Activated CD8-positive, alpha-beta T cell treated with anti-CD3 and anti-CD28 coated beads for 36 hours (primary cell): Measurements from ENCODE around the gene PRXL2A. TPM values are rescaled to one million over a fixed set of nuclear protein-coding genes. Genes with fewer than 3 reads are reported as not detected.

Source experiments
- ATAC-seq: fragments of 200-7000 bp; cut with Tn5 transposase; one replicate; pipeline ENCODE4 v1.10.0; 2021; ENCODE audit warnings: mild to moderate bottlenecking, moderate library complexity
- CTCF ChIA-PET: fragments of 350-600 bp; sonication (Branson Sonifier 250); formaldehyde crosslinking; loops from one replicate; lab custom pipeline; 2021; ENCODE audit warnings: antibody characterized with exemption; lab: Charles Lee
- POLR2A ChIA-PET: fragments of 350-600 bp; sonication (Branson Sonifier 250); formaldehyde crosslinking; loops from one replicate; lab custom pipeline; 2021; ENCODE audit warnings: antibody characterized with exemption; lab: Charles Lee
- DNase-seq: peaks from one replicate; pipeline ENCODE4 v3.0.0-alpha.2; 2020
- H3K27ac Mint-ChIP-seq: one replicate; pipeline ENCODE4 v1.8.0; 2021; ENCODE audit warnings: mild to moderate bottlenecking, mixed read lengths
- H3K27me3 Mint-ChIP-seq: one replicate; pipeline ENCODE4 v1.8.0; 2021; ENCODE audit warnings: mixed read lengths
- H3K36me3 Mint-ChIP-seq: one replicate; pipeline ENCODE4 v1.8.0; 2021; ENCODE audit warnings: low read depth, mixed read lengths
- H3K4me1 Mint-ChIP-seq: one replicate; pipeline ENCODE4 v1.8.0; 2021; ENCODE audit warnings: low read depth, mixed read lengths
- H3K4me3 Mint-ChIP-seq: one replicate; pipeline ENCODE4 v1.8.0; 2021; ENCODE audit warnings: mild to moderate bottlenecking, moderate library complexity, mixed read lengths
- H3K9me3 Mint-ChIP-seq: one replicate; pipeline ENCODE4 v1.8.0; 2021; ENCODE audit warnings: mixed read lengths
- CTCF ChIP-seq: fragments of 200-600 bp; IDR thresholded peaks from one replicate; pipeline ENCODE4 v1.8.0; 2022; ENCODE audit warnings: antibody characterized with exemption, mild to moderate bottlenecking
- intact Hi-C: fragments of 100-400 bp; cut with micrococcal nuclease; formaldehyde crosslinking; loops from one replicate; pipeline ENCODE4 v1.10.0; 2022
- total RNA-seq, 2 experiments: library from RNA; stranded (reverse); gene quantifications; one replicate each; pipeline ENCODE4 v1.2.3, GENCODE V29; 2021

PRXL2A gene
- total RNA-seq, 2 experiments from 2014 or later = 21.0 to 22.7 TPM

DNA sequence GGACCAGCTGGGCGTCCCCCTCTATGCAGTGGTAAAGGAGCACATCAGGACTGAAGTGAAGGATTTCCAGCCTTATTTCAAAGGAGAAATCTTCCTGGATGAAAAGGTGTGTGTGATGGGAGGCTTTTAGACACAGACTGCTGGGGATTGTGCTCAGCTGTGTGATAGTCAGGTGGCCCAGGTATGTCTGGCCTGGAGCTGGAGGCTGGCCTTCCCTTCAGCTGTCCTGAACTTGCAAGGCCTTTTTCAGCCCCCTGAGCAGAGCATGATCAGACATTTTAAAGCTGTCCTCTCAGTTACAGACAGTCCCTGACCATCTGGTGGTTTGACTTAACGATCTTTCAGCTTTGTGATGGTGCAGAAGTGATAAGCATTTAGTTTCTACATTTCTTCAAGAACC lies 17.6 kb downstream of the PRXL2A start:
- ATAC-seq (no peak), DNase-seq (no peak)
- Mint-ChIP-seq H3K36me3 (no peaks in the 10 kb centered on the region), H3K9me3 (no peaks in the 10 kb centered on the region), H3K27me3 (no peaks in the 10 kb centered on the region), H3K4me3 (no peak overlapping the region), H3K4me1 (peaks cover 3% of the 10 kb centered on the region), H3K27ac (no peak overlapping the region)
- intact Hi-C loops = no loop called here
- TF ChIP-seq CTCF = no peak
- ChIA-PET CTCF (interaction anchor here (0.7 to 5.6 kb wide), 5 partner anchors 18 to 282 kb away, joined by 4 to 20 read pairs (median 5); no protein-coding TSS in a partner anchor), POLR2A (interaction anchor here (0.8 to 1.4 kb wide), 2 partner anchors 10 to 48 kb away, joined by 3 read pairs; no protein-coding TSS in a partner anchor)

GRCh38 chr10:80427541-80427940 lies 19.2 kb downstream of the PRXL2A start:
- Mint-ChIP-seq H3K4me3 (no peak overlapping the region), H3K27ac (no peak overlapping the region), H3K4me1 (peaks cover 3% of the 10 kb centered on the region), H3K27me3 (no peaks in the 10 kb centered on the region), H3K36me3 (peaks cover 8% of the 10 kb centered on the region), H3K9me3 (no peaks in the 10 kb centered on the region)
- ChIA-PET CTCF (interaction anchor here (5.6 kb wide), 1 partner anchor 17 kb away, joined by 20 read pairs; no protein-coding TSS in a partner anchor), POLR2A (no interaction called here)
- DNase-seq (no peak), ATAC-seq (no peak)
- no peak for TF ChIP-seq CTCF
- intact Hi-C loops = no loop called here

GRCh38 chr10:80429521-80429973 lies 21.2 kb downstream of the PRXL2A start:
- DNase-seq (no peak), ATAC-seq (no peak)
- peaks cover 8% of the 10 kb centered on the region for H3K36me3 Mint-ChIP-seq
- no peak for TF ChIP-seq CTCF
- H3K4me3 Mint-ChIP-seq = no peak overlapping the region
- ChIA-PET CTCF (interaction anchor here (1.0 kb wide), 1 partner anchor 76 kb away, joined by 5 read pairs; no protein-coding TSS in a partner anchor), POLR2A (no interaction called here)
- peaks cover 3% of the 10 kb centered on the region for H3K4me1 Mint-ChIP-seq
- no peaks in the 10 kb centered on the region for H3K9me3 Mint-ChIP-seq
- no peaks in the 10 kb centered on the region for H3K27me3 Mint-ChIP-seq
- intact Hi-C loops = no loop called here
- no peak overlapping the region for H3K27ac Mint-ChIP-seq

- POLR2A ChIA-PET = no interaction called here
- H3K27me3 Mint-ChIP-seq = no peaks in the 10 kb centered on the region
- intact Hi-C loops = no loop called here
These were observed 24.8 kb downstream of the PRXL2A start for GRCh38 chr10:80433134-80433533.

More at GRCh38 chr10:80433134-80433533, 24.8 kb downstream of the PRXL2A start:
- peaks cover 3% of the 10 kb centered on the region for H3K4me1 Mint-ChIP-seq
- no peak overlapping the region for H3K4me3 Mint-ChIP-seq
- H3K9me3 Mint-ChIP-seq = no peaks in the 10 kb centered on the region
- peaks cover 8% of the 10 kb centered on the region for H3K36me3 Mint-ChIP-seq
- no peak for TF ChIP-seq CTCF
- ATAC-seq (no peak), DNase-seq (no peak)
- H3K27ac Mint-ChIP-seq = no peak overlapping the region
- CTCF ChIA-PET = interaction anchor here (1.0 to 6.8 kb wide), 5 partner anchors 11 to 72 kb away, joined by 3 to 40 read pairs (median 6); no protein-coding TSS in a partner anchor
